H54 (cell line): ENCODE measurements around the gene VASN.

Experiments used
- DNase-seq: peaks from one replicate; pipeline ENCODE4 v3.0.0; 2011; ENCODE audit warnings: low spot score, mixed read lengths; ENCODE audit not compliant: insufficient read length
- FAIRE-seq: peaks from 3 replicates; lab custom pipeline; 2011; peaks lifted over from hg19 to GRCh38; lab: Jason Lieb, UNC
- POLR2A ChIP-seq: IDR thresholded peaks from 2 replicates; pipeline ENCODE4 v1.6.1; 2011; ENCODE audit warnings: low read depth, mild to moderate bottlenecking, low read length

VASN gene

DNA sequence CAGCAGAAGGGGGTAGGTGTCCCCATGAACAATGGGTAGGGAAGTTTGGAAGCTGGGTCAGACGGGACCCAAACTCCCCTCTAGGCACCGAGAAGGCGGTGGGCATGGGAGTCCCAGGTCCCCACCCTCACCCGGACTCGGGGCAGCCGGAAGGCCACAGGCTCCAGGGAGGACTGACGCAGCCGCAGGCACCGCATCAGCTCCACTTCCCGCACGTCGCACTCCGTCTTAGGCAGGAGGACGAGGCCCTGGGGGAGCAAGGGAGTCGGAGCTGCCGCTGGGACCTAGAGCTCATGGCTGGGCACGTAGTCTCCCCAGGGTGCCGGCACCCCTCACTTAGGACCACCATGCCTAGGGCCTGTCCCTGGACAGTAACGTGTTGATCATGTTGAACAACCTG lies 13.4 kb upstream of the VASN start:
- DNase-seq = no peak
- FAIRE-seq = no peak
- no peak for TF ChIP-seq POLR2A

DNA sequence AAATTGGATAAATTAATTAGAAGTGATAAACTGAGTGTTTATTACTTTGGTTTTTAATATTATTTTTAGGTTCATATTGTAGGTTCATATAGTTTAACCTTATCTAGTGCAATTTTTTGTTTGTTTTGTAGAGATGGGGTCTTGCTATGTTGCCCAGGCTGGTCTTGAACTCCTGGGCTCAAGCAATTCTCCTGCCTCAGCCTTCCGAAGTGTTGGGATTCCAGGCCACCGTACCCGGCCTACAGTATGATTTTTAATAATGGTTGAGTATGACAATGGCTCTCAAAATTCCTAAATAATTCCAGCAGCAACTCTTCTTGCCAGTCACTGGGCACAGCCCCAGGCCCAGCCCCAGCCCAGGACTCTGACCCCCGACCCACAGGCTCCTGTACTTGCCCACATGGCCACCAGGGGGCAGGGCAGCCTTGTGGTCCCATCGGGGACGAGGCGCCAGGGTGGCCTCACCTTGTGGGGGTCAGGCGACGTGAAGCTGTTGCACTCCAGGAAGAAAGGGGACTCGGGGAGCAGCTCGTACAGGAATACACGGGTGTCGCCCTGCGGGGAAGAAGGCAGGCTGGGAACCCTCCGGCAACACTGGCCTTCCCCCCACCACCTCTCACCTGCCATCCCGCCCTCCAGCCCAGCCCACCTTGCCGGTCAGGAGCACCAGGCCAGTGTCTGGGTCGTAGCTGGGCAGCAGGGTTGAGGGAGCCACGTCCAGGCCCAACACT lies 12.7 kb upstream of the VASN start:
- FAIRE-seq (no peak), DNase-seq (no peak)
- no peak for TF ChIP-seq POLR2A

DNA sequence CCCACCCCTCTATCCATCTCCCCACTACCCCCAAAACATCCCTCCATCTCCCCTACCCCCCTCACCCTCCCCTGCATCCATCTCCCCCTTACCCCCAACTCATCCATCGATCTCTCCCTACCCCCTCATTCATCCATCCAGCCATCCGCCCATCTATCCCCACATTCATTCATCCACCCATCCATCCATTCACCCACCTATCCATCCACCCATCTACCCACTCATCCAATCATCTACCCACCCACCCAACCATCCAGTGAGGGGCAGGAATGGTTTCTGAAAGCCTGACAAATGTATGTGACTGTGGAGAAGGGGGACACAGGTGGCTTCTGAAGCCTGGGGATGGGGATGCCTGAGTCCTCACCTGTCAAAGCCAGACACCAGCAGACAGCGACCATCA lies 11.7 kb upstream of the VASN start:
- TF ChIP-seq POLR2A = no peak
- FAIRE-seq = no peak
- no peak for DNase-seq

DNA sequence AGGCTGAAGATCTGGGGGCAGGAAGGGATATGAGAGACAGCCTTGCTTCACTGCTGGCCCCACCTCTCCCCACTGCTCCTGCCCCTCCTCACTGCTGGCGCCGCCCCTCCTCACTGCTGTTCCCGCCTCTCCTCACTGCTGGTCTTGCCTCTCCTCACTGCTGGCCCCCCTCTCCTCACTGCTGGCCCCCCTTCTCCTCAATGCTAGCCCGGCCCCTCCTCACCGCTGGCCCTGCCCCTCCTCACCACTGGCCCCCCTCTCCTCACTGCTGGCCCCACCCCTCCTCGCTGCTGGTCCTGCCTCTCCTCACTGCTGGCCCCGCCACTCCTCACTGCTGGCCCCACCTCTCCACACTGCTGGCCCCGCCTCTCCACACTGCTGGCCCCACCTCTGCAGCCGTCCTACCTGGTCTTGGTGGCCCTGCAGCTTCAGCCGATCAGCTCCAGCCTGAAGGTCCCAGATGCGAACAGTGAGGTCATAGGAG lies 11.1 kb upstream of the VASN start:
- no peak for TF ChIP-seq POLR2A
- no peak for FAIRE-seq
- no peak for DNase-seq

DNA sequence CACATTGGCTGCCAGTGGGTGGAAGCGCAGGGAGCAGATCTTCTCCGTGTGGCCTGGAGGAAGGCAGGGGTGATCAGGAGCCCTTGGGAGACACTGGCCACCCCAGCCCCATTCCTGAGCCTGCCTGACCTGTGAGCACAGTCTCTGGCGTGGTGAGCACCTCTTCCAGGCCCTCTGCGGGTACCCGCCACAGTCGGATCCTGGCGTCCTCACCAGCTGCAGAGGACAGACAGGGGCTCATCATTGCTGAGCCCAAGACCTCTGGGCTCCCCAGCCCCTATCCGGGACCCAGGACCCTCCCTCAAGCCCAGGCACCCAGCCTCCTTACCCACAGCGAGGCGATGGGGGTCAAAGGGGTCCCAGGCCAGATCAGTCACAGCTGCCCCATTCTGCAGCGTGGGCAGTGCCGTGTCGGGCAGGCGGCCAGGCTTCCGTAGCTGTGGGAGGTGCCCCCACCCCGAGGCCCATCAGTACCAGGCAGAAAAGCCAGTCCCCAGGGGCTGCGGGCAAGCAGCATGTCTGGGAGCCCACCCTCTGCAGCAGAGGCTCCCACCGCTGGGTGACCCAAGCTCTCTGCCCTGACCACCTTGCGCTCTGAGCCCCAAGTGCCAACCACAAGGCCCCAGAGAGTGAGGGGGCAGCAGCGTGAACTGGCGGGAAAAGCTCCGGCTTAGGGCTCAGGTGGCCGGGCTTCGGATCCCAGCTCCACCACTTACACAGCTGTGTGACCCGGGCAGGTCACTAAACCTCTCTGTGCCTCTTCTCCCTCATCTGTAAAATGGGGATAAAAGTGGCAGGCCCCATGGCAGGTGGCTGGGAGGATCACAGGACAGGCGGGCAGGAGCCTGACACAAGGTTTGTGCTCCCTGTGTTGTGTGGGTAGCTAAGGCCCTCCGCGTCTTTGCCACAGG lies 10.4 kb upstream of the VASN start:
- FAIRE-seq = no peak
- DNase-seq = no peak
- no peak for TF ChIP-seq POLR2A

DNA sequence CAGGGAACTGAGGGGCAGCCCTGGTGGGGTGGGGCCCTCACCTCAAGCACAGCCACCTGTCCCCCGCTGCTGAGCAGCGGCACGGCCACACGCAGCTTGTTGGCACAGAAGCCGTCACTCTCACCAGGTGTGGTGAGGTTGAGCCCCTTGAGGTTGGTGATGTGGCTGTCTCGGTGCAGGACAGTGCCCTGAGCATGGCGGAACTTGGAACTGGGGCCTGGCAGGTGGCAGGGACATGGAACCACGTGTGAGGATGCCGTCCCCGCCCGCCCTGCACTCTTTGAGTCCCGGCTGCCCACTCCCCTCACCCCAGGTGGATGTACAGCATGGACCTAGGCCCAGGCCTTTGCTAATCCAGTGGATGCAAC lies 9.7 kb upstream of the VASN start:
- FAIRE-seq = no peak
- DNase-seq = no peak
- TF ChIP-seq POLR2A = no peak

DNA sequence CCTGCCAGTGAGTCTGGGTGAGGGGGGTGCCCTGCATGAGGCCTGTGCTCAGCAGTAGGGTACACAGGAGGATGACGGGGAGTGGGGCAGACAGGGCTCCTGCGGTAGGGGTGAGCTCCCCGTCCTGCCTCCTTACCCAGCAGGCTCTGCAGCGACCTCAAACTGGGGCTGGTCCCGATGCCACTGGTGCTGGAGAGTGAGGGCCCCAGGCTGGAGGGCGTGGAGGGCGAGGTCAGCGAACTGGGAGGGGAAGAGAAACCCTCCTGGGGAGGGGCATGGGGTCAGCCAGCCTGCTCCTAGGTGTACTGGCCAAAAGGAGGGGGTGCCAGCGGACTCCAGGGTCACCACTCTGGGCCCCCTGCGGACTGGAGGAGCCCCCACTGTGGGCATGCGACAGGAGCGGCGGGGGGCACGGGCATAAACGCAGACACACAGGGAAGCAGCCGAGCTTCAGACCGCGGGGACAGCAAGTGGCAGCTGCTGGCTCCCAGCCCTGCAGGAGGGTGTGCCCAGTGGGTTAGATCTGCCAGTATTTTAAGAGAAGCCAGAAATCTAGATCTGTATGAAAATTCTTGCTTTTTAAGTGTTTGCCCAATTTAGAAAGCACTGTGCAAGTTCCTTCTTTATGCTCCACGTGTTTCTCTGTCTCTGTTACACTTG lies 9.0 kb upstream of the VASN start:
- no peak for TF ChIP-seq POLR2A
- no peak for FAIRE-seq
- no peak for DNase-seq

DNA sequence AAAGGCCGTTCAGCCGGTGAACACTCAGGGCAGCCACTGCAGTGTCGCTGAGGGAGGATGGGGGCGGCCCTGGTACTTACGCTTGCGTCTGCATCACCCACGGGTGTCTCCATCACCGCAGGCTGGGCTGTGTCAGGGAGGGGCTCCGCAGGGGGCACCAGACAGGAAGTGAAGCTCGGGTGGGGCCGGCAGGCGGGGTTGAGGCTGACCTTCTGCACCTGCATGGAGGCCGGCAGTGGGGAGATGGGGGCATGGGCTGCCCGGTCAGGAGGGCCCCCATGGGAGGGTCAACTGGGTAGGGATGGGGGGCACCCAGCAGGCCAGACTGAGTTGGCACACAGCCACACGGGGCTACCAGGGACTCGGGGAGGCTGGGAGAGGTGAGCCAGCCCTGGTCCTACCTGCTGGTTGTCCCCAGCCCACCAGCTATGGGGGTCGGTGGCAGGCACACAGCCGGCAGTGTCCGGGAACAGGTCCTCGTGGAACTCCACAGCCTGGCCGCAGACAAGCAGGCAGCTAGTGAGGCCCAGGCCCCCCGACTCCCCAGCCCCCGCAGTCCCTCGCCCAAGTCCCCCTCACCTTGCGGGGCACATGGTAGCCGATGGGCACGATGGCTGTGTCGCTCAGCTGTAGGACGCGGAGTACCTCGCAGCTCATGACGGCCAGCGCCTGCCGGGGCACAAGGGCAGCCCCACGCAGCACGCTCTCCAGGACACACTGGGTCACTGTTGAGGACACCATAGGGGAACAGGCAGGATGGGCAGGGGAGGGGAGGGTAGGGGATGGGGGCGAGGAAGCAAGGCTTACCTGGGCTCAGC lies 7.2 kb upstream of the VASN start:
- DNase-seq = no peak
- no peak for FAIRE-seq
- TF ChIP-seq POLR2A = no peak

DNA sequence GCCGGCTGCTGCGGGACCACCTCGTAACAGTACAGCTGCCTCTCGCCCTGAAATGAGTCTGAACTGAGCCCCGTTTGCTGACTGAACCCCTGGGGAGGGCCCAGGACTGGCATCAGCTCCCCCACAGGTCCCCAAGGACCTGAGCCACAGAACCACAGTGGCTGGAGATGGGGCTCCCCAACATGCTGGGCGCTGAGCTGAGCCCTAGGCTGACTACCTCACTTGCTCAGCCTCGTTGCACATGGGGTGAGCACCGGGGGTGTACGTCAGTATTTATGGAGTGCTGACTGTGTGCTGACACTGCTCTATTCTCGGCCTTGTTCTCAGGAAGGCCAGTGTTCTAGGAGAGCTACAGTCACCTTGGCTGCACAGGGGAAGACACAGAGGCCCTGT lies 6.6 kb upstream of the VASN start:
- TF ChIP-seq POLR2A = no peak
- DNase-seq (no peak), FAIRE-seq (no peak)

DNA sequence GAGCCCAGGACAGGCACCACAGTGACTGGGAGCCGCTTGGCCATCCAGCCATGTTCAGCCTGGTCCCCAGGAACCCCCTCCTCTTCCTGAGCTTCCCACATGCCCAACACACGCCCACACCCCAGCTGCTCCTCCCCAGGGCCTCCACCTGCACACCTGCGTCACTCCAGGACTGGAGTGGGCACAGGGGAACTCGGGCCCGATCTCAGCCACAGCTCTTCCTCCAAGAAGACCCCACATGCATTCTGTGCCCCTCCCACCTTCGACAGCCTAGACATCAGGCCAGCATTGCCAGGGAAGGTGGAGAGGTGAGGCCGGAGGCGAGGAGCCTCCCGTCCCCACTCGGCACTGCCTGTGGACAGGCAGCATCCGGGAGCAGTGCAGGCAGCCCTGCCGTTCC lies 6.0 kb upstream of the VASN start:
- DNase-seq = no peak
- no peak for TF ChIP-seq POLR2A
- no peak for FAIRE-seq

DNA sequence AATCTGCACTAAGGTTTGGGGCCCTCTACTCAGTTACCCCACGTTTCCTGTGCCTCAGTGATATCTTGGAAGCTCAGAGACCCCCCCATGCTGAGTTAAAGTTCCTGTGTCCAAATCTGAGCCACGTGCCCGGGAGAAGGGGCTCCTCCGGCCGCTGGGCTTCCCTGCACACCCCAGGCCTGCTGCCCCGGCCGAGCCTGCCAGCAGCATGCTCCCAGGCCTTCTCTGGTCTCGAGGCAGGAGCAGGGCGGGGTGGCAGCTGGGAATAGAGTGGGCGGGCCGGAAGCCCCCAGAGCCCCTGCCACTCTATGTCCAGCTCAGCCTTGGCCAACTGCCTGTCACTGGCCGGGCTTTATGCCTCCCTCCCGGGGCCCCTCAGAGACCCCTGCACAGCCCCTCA lies 5.6 kb upstream of the VASN start:
- FAIRE-seq = no peak
- no peak for DNase-seq
- no peak for TF ChIP-seq POLR2A

DNA sequence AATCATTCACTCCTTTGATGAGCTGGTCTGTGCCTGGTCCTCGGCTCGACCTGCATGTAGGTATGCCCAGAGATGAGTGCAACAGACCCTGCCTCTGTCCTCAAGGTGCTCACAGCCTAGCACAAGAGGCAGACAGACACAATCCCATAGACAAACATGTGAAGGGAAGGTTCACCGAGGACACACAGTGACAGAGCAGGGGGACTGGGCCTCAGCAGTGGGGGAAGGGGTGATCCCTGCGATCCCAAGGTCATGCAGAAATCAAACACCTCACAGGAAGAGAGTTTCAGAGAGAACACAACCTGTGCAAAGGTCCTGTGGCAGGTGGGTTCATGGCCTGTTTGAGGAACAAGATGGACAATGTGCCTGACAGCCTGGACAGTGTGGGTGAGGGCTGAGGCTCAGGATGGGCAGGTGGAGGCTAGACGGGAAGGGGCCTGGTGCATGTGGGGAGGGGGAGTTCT lies 4.2 kb upstream of the VASN start:
- DNase-seq (no peak), FAIRE-seq (no peak)
- no peak for TF ChIP-seq POLR2A
